Left lung (tissue), 10 donors: ENCODE results near the gene PNPLA7. TPM values are rescaled to one million over a fixed set of nuclear protein-coding genes. Genes with fewer than 3 reads are reported as not detected.
A peak's percentile ranks its signal among the peaks of the same experiment; 100 is the strongest.

ENCODE experiments used
- ATAC-seq: fragments of 200-7000 bp; cut with Tn5 transposase; one replicate; pipeline ENCODE4 v1.9.1; 2020; ENCODE audit warnings: moderate library complexity
- DNase-seq, 4 donors: peaks; one replicate each; pipeline ENCODE4 v3.0.0-alpha.2; 2013 to 2020
- H3K27ac ChIP-seq, 2 donors: fragments of 200-600 bp; sonication (generic) in 1 of 2; one replicate each; pipeline versions ENCODE4 v1.5.0 to v1.8.0; 2020 to 2021
- H3K27me3 ChIP-seq, 2 donors: fragments of 200-600 bp; sonication (generic) in 1 of 2; one replicate each; pipeline versions ENCODE4 v1.5.0 to v1.8.0; 2020 to 2021
- H3K36me3 ChIP-seq, 2 donors: fragments of 200-600 bp; sonication (generic) in 1 of 2; one replicate each; pipeline versions ENCODE4 v1.5.0 to v1.8.0; 2020 to 2021
- H3K4me1 ChIP-seq, 2 donors: fragments of 200-600 bp; one replicate each; pipeline ENCODE4 v1.8.0; 2021
- H3K4me3 ChIP-seq, 2 donors: fragments of 200-600 bp; sonication (generic) in 1 of 2; one replicate each; pipeline versions ENCODE4 v1.5.0 to v1.8.0; 2020 to 2021; ENCODE audit warnings: mild to moderate bottlenecking in 1 of 2
- H3K9me3 ChIP-seq, 2 donors: fragments of 200-600 bp; sonication (generic) in 1 of 2; one replicate each; pipeline versions ENCODE4 v1.5.0 to v1.8.0; 2020 to 2021
- intact Hi-C, 2 donors: fragments of 100-400 bp; cut with DNase I; formaldehyde crosslinking; loops; one replicate each; pipeline versions ENCODE4 v1.11.2 to v1.14.2; 2022
- polyA plus RNA-seq, 6 donors: library from polyadenylated mRNA; unstranded; fragments of 120-200 nt; gene quantifications; one replicate each; pipeline ENCODE4 v1.2.1, GENCODE V29; 2013; ENCODE audit not compliant: insufficient read length in 6 of 6
- total RNA-seq, 2 donors: library from RNA; stranded (reverse); fragmentation: NEBNext Ultra II Directional; extraction: Animal tissue kit (Norgen Biotek cat#: 25700); gene quantifications; one replicate each; pipeline ENCODE4 v1.2.1, GENCODE V29; 2021
- TF ChIP-seq, protein P1 (sequence below), 2 donors: fragments of 200-600 bp; sonication (generic) in 1 of 2; IDR thresholded peaks; one replicate each; pipeline versions ENCODE4 v1.5.0 to v1.8.0; 2021; ENCODE audit warnings: antibody characterized with exemption in 2 of 2
- donor health status: DM: no; HTN: yes; CAD: no.
- donor health status: DM: no; HTN: no; CAD: no.

The PNPLA7 gene
- total and polyA plus RNA-seq, 8 donors: 2.9 to 8.9 (median 4.9) TPM

DNA sequence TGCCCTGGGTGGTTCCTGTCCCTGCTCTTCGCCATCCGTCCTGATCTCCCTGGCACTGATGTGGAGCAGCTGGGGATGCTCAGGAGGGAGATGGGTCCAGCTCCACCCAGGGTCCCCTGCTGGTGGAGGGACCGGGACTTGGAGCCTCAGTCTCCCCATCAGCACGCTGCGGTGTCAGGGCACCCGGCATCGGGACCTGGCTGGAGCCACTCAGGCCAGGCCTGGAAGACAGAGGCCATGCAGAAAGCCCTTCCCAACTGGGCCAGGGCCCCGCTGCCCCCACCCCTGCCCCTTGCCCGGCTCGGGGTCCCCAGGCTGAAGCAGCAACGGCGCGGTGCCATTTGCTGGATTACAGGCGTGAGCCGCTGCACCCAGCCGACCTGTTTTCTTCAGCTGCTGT is 50.8 kb downstream of the PNPLA7 start:
- Histone ChIP-seq H3K27me3 (no peaks in the 10 kb centered on the region), H3K4me1 (no peaks in the 10 kb centered on the region), H3K27ac (no peak overlapping the region), H3K4me3 (no peak overlapping the region), H3K36me3 (no peaks in the 10 kb centered on the region), H3K9me3 (peaks cover 0 to 2% of the 10 kb centered on the region in 2 donors)
- ATAC-seq (no peak), DNase-seq (peak in 1 of 4 donors; percentile 72)
- intact Hi-C loops: no loop called here
- TF ChIP-seq, protein P1, sequence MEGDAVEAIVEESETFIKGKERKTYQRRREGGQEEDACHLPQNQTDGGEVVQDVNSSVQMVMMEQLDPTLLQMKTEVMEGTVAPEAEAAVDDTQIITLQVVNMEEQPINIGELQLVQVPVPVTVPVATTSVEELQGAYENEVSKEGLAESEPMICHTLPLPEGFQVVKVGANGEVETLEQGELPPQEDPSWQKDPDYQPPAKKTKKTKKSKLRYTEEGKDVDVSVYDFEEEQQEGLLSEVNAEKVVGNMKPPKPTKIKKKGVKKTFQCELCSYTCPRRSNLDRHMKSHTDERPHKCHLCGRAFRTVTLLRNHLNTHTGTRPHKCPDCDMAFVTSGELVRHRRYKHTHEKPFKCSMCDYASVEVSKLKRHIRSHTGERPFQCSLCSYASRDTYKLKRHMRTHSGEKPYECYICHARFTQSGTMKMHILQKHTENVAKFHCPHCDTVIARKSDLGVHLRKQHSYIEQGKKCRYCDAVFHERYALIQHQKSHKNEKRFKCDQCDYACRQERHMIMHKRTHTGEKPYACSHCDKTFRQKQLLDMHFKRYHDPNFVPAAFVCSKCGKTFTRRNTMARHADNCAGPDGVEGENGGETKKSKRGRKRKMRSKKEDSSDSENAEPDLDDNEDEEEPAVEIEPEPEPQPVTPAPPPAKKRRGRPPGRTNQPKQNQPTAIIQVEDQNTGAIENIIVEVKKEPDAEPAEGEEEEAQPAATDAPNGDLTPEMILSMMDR (IDR thresholded peaks at IDR 0.05): no peak

DNA sequence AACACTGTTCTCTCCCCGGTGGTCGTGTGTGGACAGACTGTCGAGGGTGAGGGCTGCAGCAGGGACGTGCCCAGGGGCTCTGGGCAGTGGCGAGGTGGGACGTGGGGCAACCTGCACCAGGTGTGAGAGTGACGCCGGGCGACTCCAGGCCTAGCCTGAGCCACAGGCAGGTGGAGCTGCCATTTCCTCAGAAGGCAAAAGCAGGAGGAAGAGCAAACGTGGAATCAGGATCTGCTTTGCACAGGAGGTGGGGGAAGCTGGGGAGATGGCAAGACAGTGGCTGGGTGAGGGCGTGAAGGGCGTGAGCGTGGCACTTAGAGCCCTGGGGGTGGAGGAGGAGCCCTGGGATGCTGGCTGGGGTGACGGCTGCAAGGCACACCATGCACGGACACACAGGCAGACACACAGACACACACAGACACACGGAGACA is 51.5 kb downstream of the PNPLA7 start:
- Histone ChIP-seq H3K4me3 (no peak overlapping the region), H3K27ac (no peak overlapping the region), H3K36me3 (no peaks in the 10 kb centered on the region), H3K9me3 (no peaks in the 10 kb centered on the region), H3K4me1 (no peaks in the 10 kb centered on the region), H3K27me3 (no peaks in the 10 kb centered on the region)
- DNase-seq: peak in 1 of 4 donors; percentile 56
- TF ChIP-seq, protein P1 (IDR thresholded peaks at IDR 0.05): no peak
- intact Hi-C loops: no loop called here
- no peak for ATAC-seq

DNA sequence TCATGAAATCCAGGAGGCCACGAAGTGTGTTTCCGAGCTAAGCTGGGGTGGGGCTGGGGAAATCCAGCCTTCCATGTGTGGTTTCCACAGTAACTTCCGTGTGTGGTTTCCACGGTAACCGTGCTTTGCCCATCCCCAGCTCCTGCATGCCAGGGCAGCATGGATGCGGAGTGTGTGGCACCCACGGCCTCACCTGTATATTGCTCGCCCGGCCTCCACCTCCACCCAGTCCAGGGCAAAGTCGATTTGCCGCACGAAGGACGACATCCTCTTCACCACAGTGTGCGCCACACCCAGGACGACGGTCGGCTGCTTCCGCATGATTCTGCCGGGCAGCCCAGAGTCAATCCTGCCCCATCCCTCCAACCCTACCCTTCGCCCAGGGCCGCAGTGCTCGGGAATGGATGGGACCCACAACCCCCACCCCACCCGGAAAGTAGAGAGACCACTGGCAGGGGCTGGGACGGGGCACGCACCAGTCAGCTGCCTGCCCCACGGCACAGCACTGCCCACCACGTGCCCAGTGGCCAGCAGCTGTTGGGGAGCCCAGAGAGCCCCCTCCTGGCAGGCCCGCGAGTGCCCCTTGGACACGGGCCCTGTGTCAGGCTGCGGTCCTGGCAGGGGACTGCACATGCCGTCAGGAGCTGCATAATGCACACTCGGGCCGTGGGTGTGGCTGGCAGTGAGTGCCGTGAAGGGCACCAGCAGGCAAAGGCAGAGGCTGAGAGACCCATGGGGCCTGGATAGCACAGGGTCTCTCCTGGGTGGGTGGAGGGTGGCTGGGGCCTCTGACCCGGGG is 52.1 kb downstream of the PNPLA7 start:
- no peaks in the 10 kb centered on the region for H3K27me3 ChIP-seq
- DNase-seq: peak in 1 of 4 donors; percentile 67
- H3K27ac ChIP-seq: no peak overlapping the region

DNA sequence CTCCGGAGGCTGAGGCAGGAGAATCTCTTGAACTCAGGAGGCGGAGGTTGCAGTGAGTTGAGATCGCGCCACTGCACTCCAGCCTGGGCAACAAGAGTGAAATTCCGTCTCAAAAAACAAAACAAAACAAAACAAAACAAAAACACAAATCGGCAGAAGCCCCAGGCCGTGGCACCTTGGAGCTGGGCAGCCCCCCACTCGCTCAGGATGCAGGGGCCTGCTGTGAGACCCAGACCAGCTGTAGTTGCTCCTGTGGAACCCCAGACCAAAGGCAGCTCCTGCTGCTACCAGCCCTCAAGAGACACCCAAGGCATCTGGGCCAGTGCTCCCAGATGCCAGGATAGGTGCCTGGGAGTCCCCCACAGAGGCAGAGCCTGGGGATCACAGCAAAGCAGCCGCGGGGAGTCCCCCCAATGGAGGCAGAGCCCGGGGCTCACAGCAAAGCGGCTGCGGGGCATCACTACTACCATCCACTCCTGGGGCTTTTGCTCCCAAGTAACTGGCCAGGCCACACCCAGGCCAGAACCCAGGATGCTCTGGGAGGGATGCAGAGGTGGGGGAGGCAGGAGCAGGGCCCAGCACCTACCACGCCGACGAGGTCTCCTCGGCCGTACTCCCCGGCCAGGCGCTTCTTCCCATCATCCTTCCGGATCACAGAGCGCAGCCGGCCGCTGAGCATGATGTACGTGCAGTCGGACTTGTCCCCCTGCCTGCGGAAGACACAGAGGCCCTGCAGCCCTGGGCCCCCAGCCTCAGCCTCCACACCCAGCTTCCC is 53.4 kb downstream of the PNPLA7 start:
- intact Hi-C loops: no loop called here
- Histone ChIP-seq H3K27me3 (no peaks in the 10 kb centered on the region), H3K9me3 (no peaks in the 10 kb centered on the region), H3K36me3 (no peaks in the 10 kb centered on the region), H3K4me3 (no peak overlapping the region), H3K4me1 (no peaks in the 10 kb centered on the region), H3K27ac (no peak overlapping the region)
- ATAC-seq (no peak), DNase-seq (peak in 1 of 4 donors; percentile 66)
- TF ChIP-seq, protein P1 (IDR thresholded peaks at IDR 0.05): no peak

More for the DNA sequence above, 52.1 kb downstream of the PNPLA7 start:
- no peaks in the 10 kb centered on the region for H3K4me1 ChIP-seq
- H3K9me3 ChIP-seq: no peaks in the 10 kb centered on the region
- intact Hi-C loops: no loop called here
- ATAC-seq: no peak
- TF ChIP-seq, protein P1 (IDR thresholded peaks at IDR 0.05): no peak
- no peak overlapping the region for H3K4me3 ChIP-seq
- no peaks in the 10 kb centered on the region for H3K36me3 ChIP-seq
